AG09319 (cell line): ENCODE data around the gene LAMB1.

Experiments used
- DNase-seq: peaks from one replicate; pipeline ENCODE4 v3.0.0-alpha.2; 2010; ENCODE audit warnings: low read depth; ENCODE audit errors: extremely low read depth
- CTCF ChIP-seq: IDR thresholded peaks from 2 replicates; pipeline ENCODE4 v1.5.1; 2011; ENCODE audit warnings: low read depth, mild to moderate bottlenecking, inconsistent platforms, low read length, moderate library complexity

Gene LAMB1

DNA sequence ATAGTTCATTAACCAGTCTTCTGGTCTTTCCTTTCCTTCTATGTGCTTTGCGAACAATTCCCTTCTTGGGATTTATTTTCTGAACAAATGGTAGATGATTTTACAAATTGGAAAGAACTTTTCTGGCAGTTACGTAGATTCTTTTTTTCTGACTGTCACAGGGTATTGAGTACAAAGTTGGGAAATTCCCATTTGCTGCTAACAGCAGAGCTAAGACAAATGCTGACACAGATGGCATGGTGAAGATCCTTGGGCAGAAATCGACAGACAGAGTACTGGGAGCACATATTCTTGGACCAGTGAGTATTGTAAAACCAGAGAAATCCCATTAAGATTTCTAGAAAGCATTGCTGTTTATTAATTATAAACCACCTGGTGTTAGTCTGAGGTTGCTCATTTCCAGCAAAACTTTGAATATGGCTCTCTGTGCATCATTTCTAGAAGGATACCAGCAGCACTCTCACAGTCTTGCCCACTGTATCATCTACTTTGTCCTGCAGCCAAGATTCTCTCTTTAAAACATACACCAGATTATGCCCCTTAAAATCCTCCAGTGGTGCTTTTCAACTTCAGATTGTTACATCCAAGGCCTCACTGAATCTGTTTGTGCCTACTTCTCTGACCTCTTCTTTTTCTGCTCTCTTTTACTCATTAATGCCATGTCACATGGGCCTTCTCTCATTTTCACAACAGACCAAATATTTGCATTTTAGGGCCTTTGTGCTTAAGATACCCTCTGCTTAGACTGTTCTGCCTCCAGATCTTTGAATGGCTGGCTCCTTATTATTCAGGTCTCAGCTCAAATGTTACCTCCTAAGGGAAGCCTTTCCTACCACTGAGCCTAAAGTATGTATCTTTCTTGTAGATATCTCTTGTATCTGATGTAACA is 85.0 kb downstream of the LAMB1 start:
- DNase-seq: no peak
- no peak for TF ChIP-seq CTCF

- TF ChIP-seq CTCF: no peak
- DNase-seq: no peak
Observed at GRCh38 chr7:107915541-107915940, 87.4 kb downstream of the LAMB1 start.

DNA sequence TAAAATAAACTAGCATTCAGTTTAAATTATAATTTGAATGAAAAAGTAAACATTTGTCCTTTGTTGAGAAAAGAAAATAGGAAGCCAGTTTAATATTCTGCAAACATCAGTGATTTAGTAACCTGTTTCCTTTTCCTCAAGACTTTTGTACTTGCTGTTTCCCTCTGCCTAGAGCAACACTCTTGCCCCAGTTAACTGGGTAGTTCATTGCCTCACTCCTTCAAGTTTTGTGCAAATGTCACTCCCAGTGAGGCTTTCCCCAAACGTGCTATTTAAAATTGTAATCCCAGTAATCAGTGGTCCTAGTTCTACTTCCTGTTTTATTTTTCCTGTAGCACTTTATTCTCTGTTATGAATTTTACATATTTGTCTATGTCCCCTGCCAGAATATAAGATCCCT is 88.1 kb downstream of the LAMB1 start:
- no peak for DNase-seq
- no peak for TF ChIP-seq CTCF

DNA sequence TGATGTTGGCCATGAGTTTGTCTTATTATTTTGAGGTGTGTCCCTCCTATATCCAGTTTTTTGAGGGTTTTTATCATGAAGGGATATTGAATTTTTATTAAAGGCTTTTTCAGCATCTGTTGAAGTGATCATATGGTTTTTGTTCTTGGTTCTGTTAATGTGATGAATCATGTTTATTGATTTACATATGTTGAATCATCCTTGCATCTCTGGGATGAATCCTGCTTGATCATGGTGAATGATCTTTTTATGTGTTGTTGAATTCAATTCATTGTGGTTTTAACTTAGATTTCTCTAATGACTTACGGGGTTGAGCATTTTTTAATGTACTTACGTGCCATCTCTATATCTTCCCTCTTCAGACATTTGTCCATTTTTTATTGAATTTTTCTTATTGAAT is 89.1 kb downstream of the LAMB1 start:
- DNase-seq: no peak
- no peak for TF ChIP-seq CTCF

- no peak for TF ChIP-seq CTCF
- DNase-seq: no peak
Observed at GRCh38 chr7:107911981-107912380, 91.0 kb downstream of the LAMB1 start.

DNA sequence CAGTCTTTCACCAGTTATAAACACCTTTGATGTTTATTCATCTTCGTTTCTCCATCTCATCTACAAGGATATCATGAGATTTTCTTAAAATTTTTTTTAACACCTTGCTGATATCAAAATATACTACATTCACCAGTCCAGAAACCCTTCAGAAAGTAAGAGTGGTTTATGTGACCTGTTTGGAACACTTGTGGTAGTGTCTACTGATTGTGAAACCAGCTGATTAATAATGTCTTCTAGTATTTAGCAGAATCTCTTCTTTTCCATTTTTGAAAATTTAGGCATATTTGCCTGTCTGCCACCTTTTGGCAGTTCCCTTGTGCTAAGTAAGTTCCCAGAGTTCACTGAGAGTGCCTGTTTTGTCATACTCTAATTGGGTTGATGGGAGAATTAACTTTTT is 93.5 kb downstream of the LAMB1 start:
- no peak for DNase-seq
- no peak for TF ChIP-seq CTCF

DNA sequence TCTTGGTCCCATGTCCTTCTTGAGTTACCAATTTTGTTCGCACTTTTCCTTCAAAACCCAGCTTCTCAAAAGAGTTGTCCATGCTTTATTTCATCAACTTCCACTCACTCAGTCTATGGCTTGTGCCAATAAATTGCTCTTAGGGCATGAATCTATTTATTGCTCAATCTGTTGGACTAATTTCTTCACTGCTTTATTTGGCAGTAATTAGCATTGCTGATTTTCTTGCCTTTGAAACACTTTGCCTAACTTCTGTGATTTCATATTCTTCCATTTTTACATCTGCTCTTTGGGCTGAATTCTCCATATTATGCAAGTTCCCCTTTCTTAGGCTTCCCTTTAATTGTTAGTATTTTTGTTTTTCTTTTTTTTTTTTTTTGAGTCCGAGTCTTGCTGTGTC is 95.2 kb downstream of the LAMB1 start:
- TF ChIP-seq CTCF: no peak
- DNase-seq: no peak
